ENCODE results near the gene PPP6R2. TPM values are rescaled to one million over a fixed set of nuclear protein-coding genes. Genes with fewer than 3 reads are reported as not detected.
A peak's percentile ranks its signal among the peaks of the same experiment; 100 is the strongest.

PPP6R2 gene
- total and polyA plus RNA-seq, 9 of the 15 experiments (the other 6 are each of a cell fraction or from before 2014, with no cell fraction given): 0.32 to 39.8 (median 21.4) TPM

GRCh38 chr22:50317674-50318073 is 25.5 kb upstream of the PPP6R2 start:
- no peaks in the 10 kb centered on the region for H3K9me3 ChIP-seq (replicated peaks; ENCODE audit: control insufficient read depth, insufficient read depth, low read depth, low read length)
- H3K4me1 ChIP-seq (replicated peaks in 1 of 2; ENCODE audit: control insufficient read depth in 2 of 2, insufficient read depth in 2 of 2, low read length in 2 of 2): peaks cover 27 to 76% of the 10 kb centered on the region in 2 experiments; a peak in 4 of 5 replicates
- H3K27me3 ChIP-seq (ENCODE audit: control insufficient read depth in 2 of 2, insufficient read depth in 2 of 2, low read length in 2 of 2): no peaks in the 10 kb centered on the region
- ATAC-seq: no peak
- no peak overlapping the region for H2AFZ ChIP-seq (ENCODE audit: low read depth, low read length)
- FAIRE-seq: no peak
- no peak overlapping the region for H3K4me3 ChIP-seq
- BruUV-seq (replicated peaks): no TSS peak
- H3K9ac ChIP-seq (ENCODE audit: insufficient read depth in 1 of 2, low read depth in 2 of 2, low read length in 2 of 2): peak overlapping the region in 1 of 2 experiments; percentile 52; a peak in 1 of 4 replicates
- H3K79me2 ChIP-seq (ENCODE audit: control insufficient read depth, insufficient read depth, low read length): no peaks in the 10 kb centered on the region
- no peaks in the 10 kb centered on the region for H4K20me1 ChIP-seq (replicated peaks; ENCODE audit: control insufficient read depth, insufficient read depth, low read length)
- CTCF ChIA-PET (ENCODE audit: low intra/inter-chr PET ratio): no interaction called here
- no peak overlapping the region for H3K4me2 ChIP-seq (ENCODE audit: insufficient read depth, low read length)
- POLR2A ChIA-PET: no interaction called here
- WGBS (ENCODE audit: insufficient coverage, low coverage, missing lambda C conversion rate): 58% methylated on average over 2 of the region's 7 CpGs
- no peak for DNase-seq (ENCODE audit: extremely low read depth in 1 of 4, low spot score in 3 of 4)
- in situ Hi-C loops (cut with MboI) (no loop called here), intact Hi-C loops (cut with micrococcal nuclease) (no loop called here)
- H3K36me3 ChIP-seq (ENCODE audit: control insufficient read depth, insufficient read depth, low read length): no peaks in the 10 kb centered on the region
- no peaks in the 10 kb centered on the region for H3K9me1 ChIP-seq (ENCODE audit: control insufficient read depth, insufficient read depth, low read length)
- H3K27ac ChIP-seq (ENCODE audit: extremely low read depth, low read depth, low read length): no peak overlapping the region
- TF ChIP-seq MXD1 (CRISPR knock-in tag; IDR thresholded peaks at IDR 0.05; ENCODE audit: borderline replicate concordance, poor library complexity, severe bottlenecking): no peak
- no peak for TF ChIP-seq PRDM10 (IDR thresholded peaks at IDR 0.05; ENCODE audit: partially characterized antibody)
- no peak for TF ChIP-seq SMARCE1 (IDR thresholded peaks at IDR 0.05)
- no peak for TF ChIP-seq ZNF197 (CRISPR knock-in tag; IDR thresholded peaks at IDR 0.05; ENCODE audit: low read depth)
- TF ChIP-seq NFE2L1 (tag; IDR thresholded peaks at IDR 0.05; ENCODE audit: borderline replicate concordance, low read depth): no peak
- TF ChIP-seq ZNF609 (CRISPR knock-in tag; IDR thresholded peaks at IDR 0.05; ENCODE audit: borderline replicate concordance): no peak
- TF ChIP-seq ZC3H8 (IDR thresholded peaks at IDR 0.05): no peak
- no peak for TF ChIP-seq BHLHE40 (IDR thresholded peaks at IDR 0.05; ENCODE audit: low read length)
- no peak for TF ChIP-seq THRAP3 (IDR thresholded peaks at IDR 0.05; ENCODE audit: borderline replicate concordance)
- TF ChIP-seq PATZ1 (CRISPR knock-in tag; IDR thresholded peaks at IDR 0.05; ENCODE audit: borderline replicate concordance): no peak
- no peak for TF ChIP-seq ZNF324 (CRISPR knock-in tag; IDR thresholded peaks at IDR 0.05)
- TF ChIP-seq ZBED1 (IDR thresholded peaks at IDR 0.05): no peak
